Colon (tissue), 2 donors: ENCODE measurements around the gene CDRT15.
"Not testable (repeated sequence)": the region's sequence is repeated elsewhere in the genome, so short reads cannot be mapped to it uniquely, and the experiment has no call there.

Experiments
- FAIRE-seq: peaks from 2 replicates; lab custom pipeline; 2012; peaks lifted over from hg19 to GRCh38; lab: Jason Lieb, UNC
- donor health status: control.
- donor health status: control.

The CDRT15 gene

DNA sequence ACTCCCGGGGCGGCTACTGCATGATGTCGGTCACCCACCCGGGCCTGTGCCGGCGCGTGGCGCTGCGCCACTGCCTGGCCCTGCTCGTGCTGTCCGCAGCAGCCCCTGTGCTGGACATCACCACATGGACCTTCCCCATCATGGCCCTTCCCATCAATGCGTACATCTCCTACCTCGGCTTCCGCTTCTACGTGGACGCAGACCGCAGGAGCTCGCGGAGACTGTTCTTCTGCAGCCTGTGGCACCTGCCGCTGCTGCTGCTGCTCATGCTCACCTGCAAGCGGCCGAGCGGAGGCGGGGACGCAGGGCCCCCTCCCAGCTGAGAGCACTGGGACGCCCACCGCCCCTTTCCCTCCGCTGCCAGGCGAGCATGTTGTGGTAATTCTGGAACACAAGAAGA lies 29.8 kb downstream of the CDRT15 start:
- FAIRE-seq = no peak

DNA sequence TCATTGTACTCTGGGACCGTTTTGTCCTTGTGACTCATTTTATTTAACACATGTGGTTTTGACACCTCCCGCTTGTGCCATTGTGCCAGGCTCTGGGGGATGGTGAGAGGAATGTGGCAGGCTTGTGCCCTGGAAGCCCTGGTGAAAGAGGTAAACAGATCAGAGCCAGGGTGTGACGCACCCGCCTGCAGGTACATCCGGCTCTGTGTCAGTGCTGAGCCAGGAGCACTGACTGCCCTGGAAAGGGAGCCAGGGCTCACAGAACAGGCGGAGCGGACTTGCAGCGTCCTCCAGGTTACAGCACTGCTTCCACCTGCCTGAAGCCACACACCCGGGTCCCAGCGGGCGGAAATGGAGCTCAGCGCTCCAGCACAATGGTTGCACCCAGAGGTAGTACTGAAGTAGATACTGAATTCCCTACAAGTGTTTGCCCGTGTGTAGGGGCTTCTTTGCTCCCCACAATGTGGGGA lies 30.6 kb downstream of the CDRT15 start:
- no peak for FAIRE-seq

GRCh38 chr17:14205380-14205779 lies 31.3 kb downstream of the CDRT15 start:
- no peak for FAIRE-seq

DNA sequence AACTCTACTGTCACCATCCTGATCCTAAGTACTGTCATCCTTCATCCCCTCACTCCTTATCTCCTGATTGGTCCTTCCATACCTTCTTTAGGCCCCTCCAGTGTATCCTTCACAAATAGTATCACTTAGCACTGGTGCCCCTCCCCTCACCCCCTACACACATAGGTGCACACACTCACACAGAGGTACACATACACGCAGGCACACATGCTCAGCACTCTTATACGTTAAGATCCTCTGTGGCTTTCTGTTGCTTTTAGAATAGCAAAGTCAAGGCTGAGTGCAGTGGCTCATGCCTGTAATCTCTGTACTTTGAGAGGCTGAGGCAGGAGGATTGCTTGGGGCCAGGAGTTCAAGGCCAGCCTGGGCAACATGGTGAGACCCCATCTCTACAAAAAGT lies 32.1 kb downstream of the CDRT15 start:
- no peak for FAIRE-seq

DNA sequence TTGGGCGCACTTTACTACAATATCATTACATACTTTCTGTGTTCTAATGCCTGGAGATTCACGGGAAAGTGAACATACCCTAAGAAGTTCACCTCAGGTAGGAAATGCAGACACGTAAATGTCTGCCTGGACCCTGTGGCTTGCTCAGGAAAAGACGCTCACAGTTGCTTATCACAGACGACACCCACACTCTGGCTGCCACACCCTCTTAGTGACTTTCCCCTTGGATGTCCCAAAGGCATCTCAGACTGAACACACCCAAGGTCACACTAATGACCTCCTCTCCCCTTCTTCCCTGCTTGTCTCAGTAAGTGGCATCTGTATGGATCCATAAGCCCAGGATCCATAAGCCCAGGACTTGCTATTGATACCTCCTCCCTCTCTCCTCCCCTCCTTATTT lies 32.6 kb downstream of the CDRT15 start:
- FAIRE-seq = no peak

DNA sequence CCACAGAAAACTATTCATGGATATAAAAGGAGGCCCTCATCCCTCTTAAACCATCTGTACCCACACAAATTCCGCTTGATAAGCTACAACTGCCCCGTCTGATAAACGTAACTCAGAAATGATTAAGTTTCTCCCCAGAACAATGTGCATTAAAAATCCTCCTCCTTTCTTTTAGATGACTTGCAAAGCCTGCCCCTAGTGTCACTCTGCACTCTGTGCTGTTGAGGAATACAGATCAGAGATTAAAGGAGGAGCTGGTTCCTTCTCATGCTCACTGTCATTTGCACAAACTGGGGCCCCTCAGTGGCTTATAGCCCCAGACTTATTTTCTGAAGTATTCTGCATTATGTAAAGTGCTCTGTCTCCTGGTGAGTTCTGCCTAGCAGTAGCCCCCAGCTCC lies 33.3 kb downstream of the CDRT15 start:
- FAIRE-seq = no peak

GRCh38 chr17:14202388-14203166 lies 34.1 kb downstream of the CDRT15 start:
- FAIRE-seq = no peak

DNA sequence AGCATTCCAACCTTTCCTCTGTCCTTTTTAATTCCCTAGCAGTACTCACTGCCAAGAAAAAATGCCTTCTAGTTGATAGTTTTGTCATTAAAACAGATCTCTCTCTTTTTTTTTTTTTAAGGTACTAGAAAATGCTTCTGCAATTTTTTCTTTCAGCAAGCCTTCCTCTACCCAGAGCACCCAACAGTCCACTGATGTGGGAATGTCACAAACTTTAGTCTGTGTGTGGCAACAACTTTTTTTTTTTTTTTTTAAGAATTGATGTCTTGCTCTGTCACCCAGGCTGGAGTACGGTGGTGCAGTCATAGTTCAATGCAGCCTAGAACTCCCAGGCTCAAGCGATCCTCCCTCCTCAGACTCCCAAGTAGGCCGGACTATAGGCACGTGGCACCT lies 34.7 kb downstream of the CDRT15 start:
- FAIRE-seq = no peak

GRCh38 chr17:14201021-14201987 lies 35.4 kb downstream of the CDRT15 start:
- no peak for FAIRE-seq

DNA sequence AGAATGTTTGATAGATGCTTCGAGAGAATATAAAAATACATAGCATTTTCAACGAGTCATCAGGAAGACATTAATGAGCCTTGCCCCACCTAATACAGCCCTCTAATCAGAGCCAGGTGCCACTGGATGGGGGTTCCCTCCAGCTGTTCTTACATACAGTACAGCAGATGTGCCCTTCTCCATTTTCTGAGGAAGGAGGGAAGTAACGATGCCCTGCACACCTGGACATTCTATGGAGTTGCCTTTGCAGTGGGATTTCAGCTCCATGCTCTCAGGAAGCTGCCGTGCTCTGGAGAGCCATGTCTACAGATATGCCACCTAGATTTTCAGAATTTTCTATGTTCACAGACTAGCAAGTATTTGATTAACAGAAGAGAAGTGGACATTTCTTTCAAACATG lies 36.3 kb downstream of the CDRT15 start:
- no peak for FAIRE-seq

GRCh38 chr17:14199601-14200000 lies 37.1 kb downstream of the CDRT15 start:
- FAIRE-seq = no peak

- no peak for FAIRE-seq
These were observed 38.1 kb downstream of the CDRT15 start for GRCh38 chr17:14198575-14198974.

DNA sequence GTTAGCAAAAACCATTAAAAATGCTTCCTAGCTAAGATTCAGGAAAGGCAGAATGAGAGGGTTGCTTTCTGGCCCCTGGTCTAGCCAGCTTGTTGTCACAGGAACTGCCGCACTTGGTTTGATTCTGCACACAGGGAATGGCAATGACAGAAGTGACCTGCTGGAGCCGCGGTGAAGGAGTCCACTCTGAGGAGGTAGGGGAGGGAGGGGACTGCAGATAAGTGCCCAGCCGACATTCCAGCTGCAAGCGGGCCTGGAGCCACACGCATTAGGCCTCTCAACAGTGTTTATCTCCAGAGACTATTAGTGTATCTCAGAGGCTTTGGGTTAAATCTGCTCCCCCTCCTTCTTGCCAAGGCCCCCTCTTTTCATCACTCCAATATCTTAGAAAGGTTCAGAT lies 38.6 kb downstream of the CDRT15 start:
- FAIRE-seq = no peak

- no peak for FAIRE-seq
These were observed 39.1 kb downstream of the CDRT15 start for GRCh38 chr17:14197586-14197985.

DNA sequence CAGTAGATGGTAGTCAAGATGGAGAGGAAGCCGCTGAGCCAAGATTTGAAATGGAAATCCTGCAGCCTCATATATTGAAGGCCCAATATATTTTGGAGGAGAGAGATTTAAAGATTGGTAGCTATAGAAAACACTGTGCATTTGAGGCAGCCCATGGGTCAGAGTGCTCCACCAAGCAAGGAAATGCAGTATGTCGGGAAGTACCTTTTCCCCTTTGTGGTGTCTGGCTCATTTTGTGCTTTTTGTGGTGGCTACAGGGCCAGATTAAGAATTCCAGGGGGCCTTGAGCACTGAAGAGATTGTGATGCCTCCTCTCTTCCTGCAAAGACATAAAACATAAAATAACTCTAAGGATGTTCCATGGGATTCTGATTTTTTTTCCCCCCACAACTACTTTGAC lies 39.6 kb downstream of the CDRT15 start:
- FAIRE-seq = no peak

- FAIRE-seq = no peak
These were observed 40.2 kb downstream of the CDRT15 start for GRCh38 chr17:14196377-14196997.

GRCh38 chr17:14192636-14193344 lies 43.9 kb downstream of the CDRT15 start:
- not testable (repeated sequence) for FAIRE-seq

- FAIRE-seq = not testable (repeated sequence)
These were observed 44.6 kb downstream of the CDRT15 start for GRCh38 chr17:14192039-14192438.

DNA sequence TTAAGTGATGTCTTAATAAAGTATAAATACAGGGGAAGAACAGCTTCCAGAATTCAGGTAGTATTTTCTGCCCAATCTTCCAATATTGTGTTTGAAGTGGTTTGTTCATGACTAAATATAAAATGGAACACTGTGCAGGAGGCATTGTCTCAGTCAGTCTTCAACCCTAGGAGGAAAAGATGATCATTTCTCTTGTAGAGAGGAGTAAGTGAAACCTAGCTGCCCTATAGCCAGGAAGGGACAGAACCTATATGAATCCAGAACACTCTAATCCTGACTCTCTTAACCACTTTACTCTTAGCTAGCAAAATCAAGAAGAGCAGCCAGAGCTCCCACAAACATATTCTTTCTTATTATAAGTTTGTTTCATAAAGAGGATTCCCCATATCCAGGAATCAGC lies 45.2 kb downstream of the CDRT15 start:
- not testable (repeated sequence) for FAIRE-seq

DNA sequence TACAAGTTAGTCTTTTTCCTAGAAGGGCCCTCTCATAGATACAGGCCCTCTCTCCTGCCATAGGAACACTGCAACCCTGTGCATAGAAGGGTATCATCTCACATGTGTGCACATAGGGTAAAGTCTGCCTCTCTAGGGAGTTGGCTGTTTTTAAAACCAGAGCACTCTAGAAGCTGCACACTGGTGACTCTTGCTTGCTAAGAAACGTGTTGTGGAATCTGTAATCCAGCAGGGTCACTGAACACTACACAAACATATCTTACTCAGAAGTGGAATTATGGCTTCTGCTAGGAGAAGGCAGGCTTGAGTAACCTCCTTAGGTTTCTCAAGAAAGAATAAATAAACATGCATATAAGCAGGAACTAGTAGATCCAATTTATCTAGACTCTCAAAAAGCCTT lies 45.9 kb downstream of the CDRT15 start:
- not testable (repeated sequence) for FAIRE-seq

DNA sequence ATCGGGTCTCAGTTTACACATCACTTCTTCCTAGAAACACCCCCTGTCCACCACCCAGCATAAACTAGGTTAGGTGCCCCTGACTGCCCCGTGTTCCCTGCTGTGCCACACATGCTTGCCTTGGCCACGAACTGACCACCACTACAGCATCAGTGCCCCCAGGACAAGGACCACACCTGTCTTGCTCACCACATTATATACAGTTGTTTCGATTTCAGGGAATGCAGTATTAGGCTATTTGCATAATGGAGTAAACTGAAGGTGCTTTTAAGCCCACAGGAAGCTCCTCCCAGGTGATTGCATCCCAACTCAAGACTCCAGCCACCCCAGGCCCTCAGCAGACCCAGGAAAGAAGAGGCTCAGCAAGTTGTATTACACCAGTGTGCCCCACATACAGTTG lies 50.2 kb downstream of the CDRT15 start:
- FAIRE-seq = not testable (repeated sequence)
